HUES48 (cell line): Measurements from ENCODE around the gene EFNB2.

Source experiments
- H3K27ac ChIP-seq: one replicate; pipeline ENCODE4 v1.7.0; 2013; ENCODE audit warnings: low read depth, low read length, inconsistent platforms
- H3K27me3 ChIP-seq: 2 replicates; pipeline ENCODE4 v1.6.1; 2013; ENCODE audit warnings: mild to moderate bottlenecking, low read length; ENCODE audit not compliant: control insufficient read depth, insufficient read depth
- H3K36me3 ChIP-seq: 2 replicates; pipeline ENCODE4 v1.6.1; 2013; ENCODE audit warnings: low read length; ENCODE audit not compliant: control insufficient read depth, insufficient read depth
- H3K4me1 ChIP-seq: 2 replicates; pipeline ENCODE4 v1.6.1; 2013; ENCODE audit warnings: mild to moderate bottlenecking, low read length; ENCODE audit not compliant: control insufficient read depth, insufficient read depth
- H3K4me3 ChIP-seq: 2 replicates; pipeline ENCODE4 v1.5.1; 2013; ENCODE audit warnings: mild to moderate bottlenecking, low read depth, low read length
- H3K9ac ChIP-seq: 2 replicates; pipeline ENCODE4 v1.6.1; 2013; ENCODE audit warnings: mild to moderate bottlenecking, low read depth, low read length, moderate library complexity
- H3K9me3 ChIP-seq: 2 replicates; pipeline ENCODE4 v1.6.1; 2013; ENCODE audit warnings: low read length; ENCODE audit not compliant: control insufficient read depth, insufficient read depth

Gene EFNB2

GRCh38 chr13:106522898-106523525, 12.4 kb downstream of the EFNB2 start:
- H3K9me3 ChIP-seq, result no peaks in the 10 kb centered on the region
- H3K4me3 ChIP-seq, result no peak overlapping the region
- H3K9ac ChIP-seq, result no peak overlapping the region
- H3K27me3 ChIP-seq, result peaks cover 18% of the 10 kb centered on the region; the same call in 1 of the 2 replicates
- no peaks in the 10 kb centered on the region for H3K36me3 ChIP-seq
- H3K4me1 ChIP-seq, result peaks cover 70% of the 10 kb centered on the region
- H3K27ac ChIP-seq, result peak overlapping the region; percentile 15

DNA sequence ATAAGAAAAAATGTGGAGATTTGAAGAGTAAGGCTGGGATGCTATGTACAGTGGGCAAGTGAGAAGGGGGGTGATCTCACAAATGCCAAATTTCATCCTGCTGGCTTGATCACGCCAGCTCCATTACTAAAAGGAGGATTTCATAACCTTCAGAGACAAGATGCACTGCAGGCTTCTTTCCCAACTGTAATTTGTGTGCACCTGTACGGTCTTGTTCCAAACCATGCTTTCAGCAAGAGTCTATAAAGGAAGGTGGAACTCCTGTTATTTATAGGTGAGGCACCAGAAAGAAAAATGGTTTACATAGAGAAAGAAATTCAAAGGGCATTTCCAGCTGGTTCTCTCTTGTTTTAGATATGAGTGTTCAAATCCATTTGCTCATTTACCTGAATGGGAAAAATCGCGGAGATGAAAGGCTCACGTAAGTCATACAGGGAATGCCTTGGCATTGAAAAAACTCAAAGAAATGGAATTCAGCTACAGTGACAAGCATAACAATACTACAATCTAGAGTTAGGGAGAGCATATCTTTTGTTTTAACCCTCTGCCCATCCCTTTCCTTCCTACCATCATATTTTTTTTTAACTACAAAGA, 13.3 kb downstream of the EFNB2 start:
- Histone ChIP-seq H3K4me1 (peaks cover 62% of the 10 kb centered on the region), H3K27me3 (0 out of 2 replicates have a peak, but pooled peaks cover 10% of the 10 kb centered on the region), H3K36me3 (no peaks in the 10 kb centered on the region), H3K27ac (no peak overlapping the region), H3K9me3 (no peaks in the 10 kb centered on the region), H3K9ac (no peak overlapping the region), H3K4me3 (no peak overlapping the region)

GRCh38 chr13:106521095-106521799, 14.2 kb downstream of the EFNB2 start:
- Histone ChIP-seq H3K9me3 (no peaks in the 10 kb centered on the region), H3K4me1 (peaks cover 52% of the 10 kb centered on the region), H3K4me3 (peak overlapping the region; percentile 7; the same call in 1 of the 2 replicates), H3K36me3 (no peaks in the 10 kb centered on the region), H3K27me3 (0 out of 2 replicates have a peak, but pooled peaks cover 6% of the 10 kb centered on the region), H3K27ac (peak overlapping the region; percentile 24), H3K9ac (no peak overlapping the region)

DNA sequence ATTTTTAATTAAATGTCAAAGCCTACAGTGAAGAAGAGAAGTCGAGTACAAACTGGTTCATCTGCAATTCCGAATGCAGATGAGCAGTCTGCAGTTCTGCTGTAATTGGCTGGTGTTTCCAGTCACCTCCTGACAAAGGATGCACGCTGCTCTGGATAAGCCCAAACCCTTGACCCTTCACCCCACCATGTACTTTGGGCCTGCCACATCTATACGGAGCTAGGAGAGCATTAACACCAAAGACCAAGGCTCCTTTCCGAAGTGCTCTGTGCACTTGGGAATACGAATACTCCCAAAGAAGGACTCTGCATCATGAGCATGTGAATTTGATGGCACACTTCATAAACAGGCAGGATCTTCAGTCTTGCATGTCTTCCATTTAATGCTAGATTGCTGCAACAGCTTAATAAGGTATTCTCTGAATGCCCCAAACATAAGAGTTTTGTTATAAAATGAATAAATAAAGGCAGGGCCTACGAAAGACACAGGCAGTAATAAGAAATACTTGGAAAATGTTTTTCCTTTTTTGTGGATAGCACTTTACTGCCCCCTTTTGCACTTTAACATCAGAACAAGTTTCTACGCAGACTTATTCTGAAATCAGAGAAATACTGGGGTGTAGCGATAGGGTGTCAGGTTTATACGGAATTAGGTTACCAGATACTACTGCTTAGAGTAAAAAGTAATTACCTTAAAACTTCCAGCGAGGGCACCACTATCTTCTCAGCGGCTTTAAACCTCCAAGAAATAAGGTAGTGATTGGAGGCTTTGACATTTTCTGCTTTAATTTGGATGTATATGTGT, 15.0 kb downstream of the EFNB2 start:
- Histone ChIP-seq H3K36me3 (no peaks in the 10 kb centered on the region), H3K27ac (peak overlapping the region; percentile 11), H3K4me3 (no peak overlapping the region), H3K9ac (no peak overlapping the region), H3K27me3 (0 out of 2 replicates have a peak, but pooled peaks cover under 1% of the 10 kb centered on the region), H3K9me3 (no peaks in the 10 kb centered on the region), H3K4me1 (peaks cover 50% of the 10 kb centered on the region)

GRCh38 chr13:106518512-106518911, 16.9 kb downstream of the EFNB2 start:
- Histone ChIP-seq H3K4me3 (no peak overlapping the region), H3K9me3 (no peaks in the 10 kb centered on the region), H3K27ac (no peak overlapping the region), H3K27me3 (no peaks in the 10 kb centered on the region), H3K36me3 (no peaks in the 10 kb centered on the region), H3K9ac (no peak overlapping the region), H3K4me1 (peaks cover 61% of the 10 kb centered on the region)

DNA sequence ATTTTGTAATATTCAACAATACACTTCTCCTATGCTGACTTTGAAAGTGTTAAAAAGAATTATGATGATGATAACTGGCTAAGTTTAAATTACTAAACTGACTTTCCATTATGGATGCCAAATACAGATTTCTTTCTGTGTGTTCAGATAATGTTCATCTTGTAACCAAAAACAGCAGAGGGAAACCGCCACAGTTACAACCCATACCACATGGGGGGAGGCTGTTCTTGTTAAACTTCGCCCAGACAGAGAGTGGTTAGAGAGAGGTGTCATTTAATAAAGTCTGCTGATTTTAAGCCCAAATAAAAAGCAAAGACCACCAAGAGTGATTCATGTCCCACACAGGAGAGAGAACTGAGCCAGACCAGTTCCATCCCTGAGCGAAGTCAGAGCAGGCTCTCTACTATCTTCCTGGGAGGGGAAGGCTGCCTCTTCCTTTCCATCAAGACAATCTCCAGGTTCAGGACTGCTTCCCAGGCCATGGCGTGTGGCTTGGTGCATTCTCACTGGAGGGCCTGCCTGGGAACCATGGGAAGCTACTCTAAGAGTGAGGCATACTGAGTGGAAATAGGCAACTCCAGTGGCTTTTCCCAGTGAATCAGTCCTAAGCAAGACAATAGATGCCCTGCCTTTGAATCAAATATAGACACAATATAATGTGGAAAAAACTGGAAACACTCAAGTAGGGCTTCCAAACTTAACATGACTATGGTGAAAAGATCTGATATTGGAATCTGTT, 18.2 kb downstream of the EFNB2 start:
- Histone ChIP-seq H3K4me1 (peaks cover 59% of the 10 kb centered on the region), H3K27me3 (no peaks in the 10 kb centered on the region), H3K4me3 (no peak overlapping the region), H3K27ac (no peak overlapping the region), H3K9ac (no peak overlapping the region), H3K9me3 (no peaks in the 10 kb centered on the region), H3K36me3 (no peaks in the 10 kb centered on the region)

DNA sequence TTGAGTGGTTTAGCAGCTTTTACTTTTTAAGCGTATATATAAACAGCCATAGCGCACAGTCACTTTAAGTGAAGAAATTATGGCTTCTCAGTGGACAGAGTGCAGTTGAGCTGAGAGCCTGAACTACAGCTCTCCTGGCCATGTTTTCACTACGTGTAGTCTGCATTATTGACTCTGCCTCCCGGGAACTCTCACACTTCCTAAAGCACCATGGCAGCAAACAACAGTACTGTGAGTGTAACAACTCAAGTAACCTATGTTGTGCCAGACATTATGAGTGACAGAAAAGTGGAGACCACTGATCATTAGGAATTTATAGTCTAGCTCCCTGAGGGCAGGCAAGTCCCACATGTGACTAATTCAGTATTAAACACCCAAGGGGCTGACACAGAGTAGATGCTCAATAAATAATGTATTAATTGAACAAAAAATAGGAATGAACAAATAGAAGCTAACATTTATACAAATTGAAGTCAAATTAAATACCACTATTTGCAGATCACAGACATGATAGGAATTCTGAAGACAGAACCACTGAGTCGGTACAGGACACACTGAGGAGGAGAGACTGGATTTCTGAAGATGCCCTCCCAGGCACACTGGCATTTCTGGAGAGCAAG, 19.7 kb downstream of the EFNB2 start:
- Histone ChIP-seq H3K27me3 (no peaks in the 10 kb centered on the region), H3K4me3 (no peak overlapping the region), H3K9ac (no peak overlapping the region), H3K4me1 (peaks cover 44% of the 10 kb centered on the region), H3K36me3 (peaks cover 5% of the 10 kb centered on the region; the same call in 1 of the 2 replicates), H3K27ac (no peak overlapping the region), H3K9me3 (no peaks in the 10 kb centered on the region)

- Histone ChIP-seq H3K27me3 (no peaks in the 10 kb centered on the region), H3K27ac (no peak overlapping the region), H3K9me3 (no peaks in the 10 kb centered on the region), H3K4me1 (peaks cover 37% of the 10 kb centered on the region), H3K36me3 (peaks cover 5% of the 10 kb centered on the region; the same call in 1 of the 2 replicates), H3K9ac (no peak overlapping the region), H3K4me3 (no peak overlapping the region)
Observed at GRCh38 chr13:106514928-106515634, 20.4 kb downstream of the EFNB2 start.

- Histone ChIP-seq H3K9me3 (no peaks in the 10 kb centered on the region), H3K27ac (peak overlapping the region; percentile 74), H3K36me3 (peaks cover 5% of the 10 kb centered on the region; the same call in 1 of the 2 replicates), H3K9ac (no peak overlapping the region), H3K4me3 (peak overlapping the region; percentile 36; the same call in 1 of the 2 replicates), H3K27me3 (no peaks in the 10 kb centered on the region), H3K4me1 (peaks cover 40% of the 10 kb centered on the region)
Observed at GRCh38 chr13:106513025-106513983, 22.2 kb downstream of the EFNB2 start.
